Stimulated activated CD8-positive, alpha-beta memory T cell treated with anti-CD3 and anti-CD28 coated beads, Interleukin-2, amount 100 ng/mL, for 48 hours (primary cell): ENCODE measurements around the gene SPSB2.

Source experiments
- DNase-seq, 2 donors: peaks; one replicate each; pipeline ENCODE4 v3.0.0-alpha.2; 2020; ENCODE audit warnings: low read depth in 2 of 2

Gene SPSB2

GRCh38 chr12:6830999-6831398 lies 42.1 kb downstream of the SPSB2 start:
- DNase-seq = no peak

GRCh38 chr12:6830286-6830890 lies 42.7 kb downstream of the SPSB2 start:
- no peak for DNase-seq

- no peak for DNase-seq
Observed at GRCh38 chr12:6829536-6830220, 43.4 kb downstream of the SPSB2 start.

- DNase-seq = no peak
Observed at GRCh38 chr12:6828781-6829535, 44.1 kb downstream of the SPSB2 start.

- DNase-seq = no peak
Observed at GRCh38 chr12:6827982-6828780, 44.9 kb downstream of the SPSB2 start, which contains the start of gene P3H3. Gene P3H3, plus strand, starts transcription at chr12:6828407. Its CDS starts 34 bp downstream, at chr12:6828441.

GRCh38 chr12:6827437-6827911 lies 45.6 kb downstream of the SPSB2 start:
- peak; percentile 27 to 40 for DNase-seq

GRCh38 chr12:6826734-6827436 lies 46.2 kb downstream of the SPSB2 start:
- DNase-seq = no peak

- no peak for DNase-seq
Observed at GRCh38 chr12:6826125-6826733, 46.9 kb downstream of the SPSB2 start.

- DNase-seq = peak; percentile 73 to 83
Observed at GRCh38 chr12:6825398-6826124, 47.5 kb downstream of the SPSB2 start.

- DNase-seq = no peak
Observed at GRCh38 chr12:6824901-6825381, 48.2 kb downstream of the SPSB2 start.

GRCh38 chr12:6824085-6824775 lies 48.9 kb downstream of the SPSB2 start:
- no peak for DNase-seq

GRCh38 chr12:6823182-6824084 lies 49.7 kb downstream of the SPSB2 start:
- no peak for DNase-seq

- no peak for DNase-seq
Observed at GRCh38 chr12:6822426-6823135, 50.5 kb downstream of the SPSB2 start.

- DNase-seq = no peak
Observed at GRCh38 chr12:6821591-6822425, 51.3 kb downstream of the SPSB2 start, which contains the start of gene GPR162. Gene GPR162, plus strand, starts transcription at chr12:6821821. Its CDS starts 2,078 bp downstream, at chr12:6823899.
